Measurements from ENCODE around the gene DDX24.

- TF ChIP-seq, protein P1, sequence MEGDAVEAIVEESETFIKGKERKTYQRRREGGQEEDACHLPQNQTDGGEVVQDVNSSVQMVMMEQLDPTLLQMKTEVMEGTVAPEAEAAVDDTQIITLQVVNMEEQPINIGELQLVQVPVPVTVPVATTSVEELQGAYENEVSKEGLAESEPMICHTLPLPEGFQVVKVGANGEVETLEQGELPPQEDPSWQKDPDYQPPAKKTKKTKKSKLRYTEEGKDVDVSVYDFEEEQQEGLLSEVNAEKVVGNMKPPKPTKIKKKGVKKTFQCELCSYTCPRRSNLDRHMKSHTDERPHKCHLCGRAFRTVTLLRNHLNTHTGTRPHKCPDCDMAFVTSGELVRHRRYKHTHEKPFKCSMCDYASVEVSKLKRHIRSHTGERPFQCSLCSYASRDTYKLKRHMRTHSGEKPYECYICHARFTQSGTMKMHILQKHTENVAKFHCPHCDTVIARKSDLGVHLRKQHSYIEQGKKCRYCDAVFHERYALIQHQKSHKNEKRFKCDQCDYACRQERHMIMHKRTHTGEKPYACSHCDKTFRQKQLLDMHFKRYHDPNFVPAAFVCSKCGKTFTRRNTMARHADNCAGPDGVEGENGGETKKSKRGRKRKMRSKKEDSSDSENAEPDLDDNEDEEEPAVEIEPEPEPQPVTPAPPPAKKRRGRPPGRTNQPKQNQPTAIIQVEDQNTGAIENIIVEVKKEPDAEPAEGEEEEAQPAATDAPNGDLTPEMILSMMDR (conservative IDR thresholded peaks at IDR 0.05; ENCODE audit: low read depth, low read length) = no peak
- TF ChIP-seq EZH2 (IDR thresholded peaks at IDR 0.05; ENCODE audit: borderline replicate concordance, low read depth, low read length, poor library complexity, severe bottlenecking) = no peak
Measured at GRCh38 chr14:94030571-94030970, 50.4 kb downstream of the DDX24 start.

All from A673 (cell line).